SK-N-SH treated with all-trans-retinoic acid at 6 μM for 48 hours (cell line): ENCODE results near the gene SGTA.

Experiments
- BACH2 ChIP-seq: fragments of 250-450 bp; sonication (Bioruptor Pico); IDR thresholded peaks from 2 replicates; pipeline ENCODE4 v1.9.0; 2021; ENCODE audit warnings: mild to moderate bottlenecking, borderline replicate concordance
- GLIS3 ChIP-seq: fragments of 250-450 bp; sonication (Bioruptor Pico); IDR thresholded peaks from 2 replicates; pipeline ENCODE4 v1.5.0; 2020; ENCODE audit warnings: mild to moderate bottlenecking, moderate library complexity
- PPARA ChIP-seq: fragments of 250-450 bp; sonication (Bioruptor Pico); IDR thresholded peaks from 2 replicates; pipeline ENCODE4 v1.5.0; 2020; ENCODE audit warnings: mild to moderate bottlenecking, borderline replicate concordance
- RARB ChIP-seq: fragments of 250-450 bp; sonication (Bioruptor Pico); IDR thresholded peaks from 2 replicates; pipeline ENCODE4 v1.8.0; 2021; ENCODE audit warnings: mild to moderate bottlenecking, moderate library complexity
- TCF4 ChIP-seq: fragments of 250-450 bp; sonication (Bioruptor Pico); IDR thresholded peaks from 2 replicates; pipeline ENCODE4 v1.8.0; 2021; ENCODE audit warnings: mild to moderate bottlenecking, moderate library complexity, borderline replicate concordance
- ZNF565 ChIP-seq: fragments of 450-650 bp; formaldehyde crosslinking; conservative IDR thresholded peaks from 2 replicates; pipeline ENCODE4 v1.5.0; 2020; ENCODE audit warnings: low read depth, mild to moderate bottlenecking, moderate library complexity
- TF ChIP-seq, protein P1 (sequence below): fragments of 250-450 bp; sonication (Bioruptor Pico); IDR thresholded peaks from 2 replicates; pipeline ENCODE4 v1.8.0; 2020; ENCODE audit warnings: mild to moderate bottlenecking, moderate library complexity, borderline replicate concordance
- TF ChIP-seq, protein P2 (sequence below): fragments of 250-450 bp; sonication (Bioruptor Pico); IDR thresholded peaks from 2 replicates; pipeline ENCODE4 v1.5.1; 2021; ENCODE audit warnings: mild to moderate bottlenecking, moderate library complexity
- TF ChIP-seq, protein P3 (sequence below): fragments of 250-450 bp; sonication (Bioruptor Pico); IDR thresholded peaks from 2 replicates; pipeline ENCODE4 v1.5.1; 2020; ENCODE audit warnings: low read depth, mild to moderate bottlenecking, moderate library complexity

DNA sequence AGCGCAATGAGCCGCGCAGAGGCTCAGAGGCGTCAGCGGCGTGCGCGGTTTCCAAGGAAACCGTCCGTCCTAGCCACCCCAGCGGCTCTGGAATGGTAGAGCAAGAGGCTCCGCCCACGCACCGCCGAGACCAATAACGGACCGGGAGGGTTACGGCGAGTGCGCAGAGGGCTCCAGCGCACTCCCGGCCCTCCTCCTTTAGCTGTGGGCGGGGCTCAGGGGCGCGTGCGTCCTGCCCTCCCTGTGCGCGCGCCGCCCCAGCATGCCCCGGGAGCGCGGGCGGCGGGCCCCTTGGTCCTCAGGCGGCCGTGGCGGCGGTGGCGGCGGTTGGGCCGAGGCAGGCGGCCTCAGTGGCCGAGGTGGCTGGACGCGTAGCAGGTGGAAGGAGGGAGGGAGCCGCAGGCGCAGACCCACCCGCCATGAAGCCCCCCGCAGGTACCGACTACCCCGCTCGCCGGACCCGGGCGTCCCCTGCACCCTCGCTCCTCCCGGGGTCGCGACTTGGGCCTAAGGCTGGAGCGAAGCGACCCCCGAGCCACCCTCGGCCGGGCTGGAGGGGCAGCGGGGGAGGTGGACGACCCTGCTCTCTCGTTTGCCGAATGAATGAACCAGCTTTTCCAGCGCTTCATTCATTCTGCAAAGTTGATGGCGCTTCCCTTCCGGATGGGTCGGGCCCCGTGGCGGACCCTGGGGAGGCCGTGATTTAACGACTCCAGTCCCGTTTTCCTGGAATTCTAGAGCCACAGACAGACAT, 2.3 kb upstream of the SGTA start, which contains the start of gene THOP1:
- TF ChIP-seq ZNF565 (CRISPR knock-in tag) (no peak), BACH2 (CRISPR knock-in tag) (no peak), PPARA (CRISPR knock-in tag) (no peak), RARB (no peak), GLIS3 (CRISPR knock-in tag) (no peak), TCF4 (CRISPR knock-in tag) (no peak)
- TF ChIP-seq, protein P1, sequence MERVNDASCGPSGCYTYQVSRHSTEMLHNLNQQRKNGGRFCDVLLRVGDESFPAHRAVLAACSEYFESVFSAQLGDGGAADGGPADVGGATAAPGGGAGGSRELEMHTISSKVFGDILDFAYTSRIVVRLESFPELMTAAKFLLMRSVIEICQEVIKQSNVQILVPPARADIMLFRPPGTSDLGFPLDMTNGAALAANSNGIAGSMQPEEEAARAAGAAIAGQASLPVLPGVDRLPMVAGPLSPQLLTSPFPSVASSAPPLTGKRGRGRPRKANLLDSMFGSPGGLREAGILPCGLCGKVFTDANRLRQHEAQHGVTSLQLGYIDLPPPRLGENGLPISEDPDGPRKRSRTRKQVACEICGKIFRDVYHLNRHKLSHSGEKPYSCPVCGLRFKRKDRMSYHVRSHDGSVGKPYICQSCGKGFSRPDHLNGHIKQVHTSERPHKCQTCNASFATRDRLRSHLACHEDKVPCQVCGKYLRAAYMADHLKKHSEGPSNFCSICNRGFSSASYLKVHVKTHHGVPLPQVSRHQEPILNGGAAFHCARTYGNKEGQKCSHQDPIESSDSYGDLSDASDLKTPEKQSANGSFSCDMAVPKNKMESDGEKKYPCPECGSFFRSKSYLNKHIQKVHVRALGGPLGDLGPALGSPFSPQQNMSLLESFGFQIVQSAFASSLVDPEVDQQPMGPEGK (CRISPR knock-in tag), result no peak
- TF ChIP-seq, protein P2, sequence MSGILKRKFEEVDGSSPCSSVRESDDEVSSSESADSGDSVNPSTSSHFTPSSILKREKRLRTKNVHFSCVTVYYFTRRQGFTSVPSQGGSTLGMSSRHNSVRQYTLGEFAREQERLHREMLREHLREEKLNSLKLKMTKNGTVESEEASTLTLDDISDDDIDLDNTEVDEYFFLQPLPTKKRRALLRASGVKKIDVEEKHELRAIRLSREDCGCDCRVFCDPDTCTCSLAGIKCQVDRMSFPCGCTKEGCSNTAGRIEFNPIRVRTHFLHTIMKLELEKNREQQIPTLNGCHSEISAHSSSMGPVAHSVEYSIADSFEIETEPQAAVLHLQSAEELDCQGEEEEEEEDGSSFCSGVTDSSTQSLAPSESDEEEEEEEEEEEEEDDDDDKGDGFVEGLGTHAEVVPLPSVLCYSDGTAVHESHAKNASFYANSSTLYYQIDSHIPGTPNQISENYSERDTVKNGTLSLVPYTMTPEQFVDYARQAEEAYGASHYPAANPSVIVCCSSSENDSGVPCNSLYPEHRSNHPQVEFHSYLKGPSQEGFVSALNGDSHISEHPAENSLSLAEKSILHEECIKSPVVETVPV (CRISPR knock-in tag), result no peak
- TF ChIP-seq, protein P3, sequence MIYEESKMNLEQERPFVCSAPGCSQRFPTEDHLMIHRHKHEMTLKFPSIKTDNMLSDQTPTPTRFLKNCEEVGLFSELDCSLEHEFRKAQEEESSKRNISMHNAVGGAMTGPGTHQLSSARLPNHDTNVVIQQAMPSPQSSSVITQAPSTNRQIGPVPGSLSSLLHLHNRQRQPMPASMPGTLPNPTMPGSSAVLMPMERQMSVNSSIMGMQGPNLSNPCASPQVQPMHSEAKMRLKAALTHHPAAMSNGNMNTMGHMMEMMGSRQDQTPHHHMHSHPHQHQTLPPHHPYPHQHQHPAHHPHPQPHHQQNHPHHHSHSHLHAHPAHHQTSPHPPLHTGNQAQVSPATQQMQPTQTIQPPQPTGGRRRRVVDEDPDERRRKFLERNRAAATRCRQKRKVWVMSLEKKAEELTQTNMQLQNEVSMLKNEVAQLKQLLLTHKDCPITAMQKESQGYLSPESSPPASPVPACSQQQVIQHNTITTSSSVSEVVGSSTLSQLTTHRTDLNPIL (CRISPR knock-in tag), result no peak
